Gastrocnemius medialis (tissue), 4 donors: ENCODE results near the gene FNBP1L. TPM values are rescaled to one million over a fixed set of nuclear protein-coding genes. Genes with fewer than 3 reads are reported as not detected.
"Not testable (repeated sequence)": the region's sequence is repeated elsewhere in the genome, so short reads cannot be mapped to it uniquely, and the experiment has no call there.

Experiments used
- ATAC-seq, 2 donors: fragments of 150-250 bp; one replicate each; pipeline ENCODE4 v1.9.1; 2016
- DNase-seq, 2 donors: peaks; one replicate each; pipeline ENCODE4 v3.0.0-alpha.2; 2019
- H3K27ac ChIP-seq, 4 donors: fragments of 200-600 bp; sonication (generic); 1 replicate in 1 of 4; 2 replicates in 3 of 4; pipeline ENCODE4 v1.5.1; 2016 to 2018; ENCODE audit warnings: mild to moderate bottlenecking in 2 of 4, moderate library complexity in 1 of 4
- H3K27me3 ChIP-seq, 3 donors: fragments of 200-600 bp; sonication (generic) in 2 of 3; 1 replicate in 1 of 3; 2 replicates in 2 of 3; pipeline versions ENCODE4 v1.5.1 to v1.6.0; 2016 to 2019; ENCODE audit warnings: mild to moderate bottlenecking in 1 of 3, moderate library complexity in 1 of 3
- H3K36me3 ChIP-seq, 2 donors: fragments of 200-600 bp; sonication (generic) in 1 of 2; one replicate each; pipeline ENCODE4 v1.5.1; 2017 to 2018
- H3K4me1 ChIP-seq, 2 donors: fragments of 200-600 bp; sonication (generic) in 1 of 2; one replicate each; pipeline ENCODE4 v1.5.1; 2016 to 2017; ENCODE audit warnings: mild to moderate bottlenecking in 2 of 2
- H3K4me3 ChIP-seq, 4 donors: fragments of 200-600 bp; sonication (generic) in 3 of 4; 1 replicate in 1 of 4; 2 replicates in 3 of 4; pipeline ENCODE4 v1.5.1; 2016 to 2019; ENCODE audit warnings: mild to moderate bottlenecking in 2 of 4
- H3K9me3 ChIP-seq, 3 donors: fragments of 200-600 bp; sonication (generic) in 2 of 3; 1 replicate in 1 of 3; 2 replicates in 2 of 3; pipeline ENCODE4 v1.5.1; 2016 to 2019
- CTCF ChIP-seq, 5 experiments: fragments of 450-650 bp in 3 of 5; fragments of 200-600 bp in 2 of 5; sonication (generic) in 2 of 5; IDR thresholded peaks in 4 of 5; conservative IDR thresholded peaks in 1 of 5; 1 replicate in 4 of 5; 2 replicates in 1 of 5; pipeline ENCODE4 v1.5.1; 2016 to 2019; ENCODE audit warnings: antibody characterized with exemption in 5 of 5, mild to moderate bottlenecking in 3 of 5, moderate library complexity in 3 of 5
- POLR2A ChIP-seq, 2 donors: fragments of 450-650 bp; IDR thresholded peaks; one replicate each; pipeline ENCODE4 v1.6.1; 2017; ENCODE audit warnings: antibody characterized with exemption in 2 of 2, mild to moderate bottlenecking in 2 of 2, moderate library complexity in 2 of 2
- in situ Hi-C, 4 donors: fragments of 200-750 bp; cut with MboI; loops; one replicate each; pipeline versions ENCODE4 v1.15.0 to v1.8.0; 2017; ENCODE audit warnings: low sequenced_read_pairs in 4 of 4
- intact Hi-C: fragments of 100-400 bp; cut with DNase I; formaldehyde crosslinking; loops from one replicate; pipeline ENCODE4 v1.15.1; 2023; ENCODE audit warnings: low total_unique reads
- total RNA-seq, 4 donors: library from RNA; depleted of rRNA; stranded (reverse); fragments of >200 nt; gene quantifications; one replicate each; pipeline versions ENCODE4 v1.1.0 to v1.2.3, GENCODE V29; 2016

The FNBP1L gene
- total RNA-seq, 4 donors from 2014 or later = 16.0 to 35.1 (median 17.4) TPM

GRCh38 chr1:93588955-93589354, 141.0 kb downstream of the FNBP1L start:
- peaks cover 55 to 65% of the 10 kb centered on the region in 2 donors for H3K4me1 ChIP-seq
- TF ChIP-seq CTCF (IDR thresholded peaks at IDR 0.05 in 4 of 5, conservative IDR thresholded peaks at IDR 0.05 in 1 of 5) (no peak), POLR2A (IDR thresholded peaks at IDR 0.05) (no peak)
- H3K27me3 ChIP-seq = no peaks in the 10 kb centered on the region
- no peak for DNase-seq
- no peaks in the 10 kb centered on the region for H3K9me3 ChIP-seq
- no peak for ATAC-seq
- peak overlapping the region; percentile 67 to 94 (median 82) for H3K27ac ChIP-seq
- intact Hi-C loops (no loop called here), in situ Hi-C loops (no loop called here)
- H3K4me3 ChIP-seq = no peak overlapping the region
- peaks cover 0 to 18% of the 10 kb centered on the region in 2 donors for H3K36me3 ChIP-seq

- peak overlapping the region; percentile 84 to 90 (median 87) for H3K27ac ChIP-seq
- peaks cover 0 to 17% of the 10 kb centered on the region in 2 donors for H3K36me3 ChIP-seq
- H3K27me3 ChIP-seq, H3K9me3 ChIP-seq, ATAC-seq, intact Hi-C loops, in situ Hi-C loops, DNase-seq, H3K4me3 ChIP-seq: not testable (repeated sequence)
- peaks cover 61 to 63% of the 10 kb centered on the region in 2 donors for H3K4me1 ChIP-seq
These were observed 143.4 kb downstream of the FNBP1L start for GRCh38 chr1:93591291-93591675.

GRCh38 chr1:93591676-93592550, 144.0 kb downstream of the FNBP1L start:
- intact Hi-C loops = no loop called here
- Histone ChIP-seq H3K4me3 (no peak overlapping the region), H3K4me1 (peaks cover 64 to 69% of the 10 kb centered on the region in 2 donors), H3K36me3 (peaks cover 0 to 17% of the 10 kb centered on the region in 2 donors), H3K9me3 (no peaks in the 10 kb centered on the region), H3K27me3 (no peaks in the 10 kb centered on the region), H3K27ac (peak overlapping the region; percentile 84 to 90 (median 87))
- no peak for ATAC-seq
- TF ChIP-seq POLR2A (IDR thresholded peaks at IDR 0.05) (no peak), CTCF (IDR thresholded peaks at IDR 0.05 in 4 of 5, conservative IDR thresholded peaks at IDR 0.05 in 1 of 5) (no peak)
- DNase-seq = no peak
- in situ Hi-C loops = no loop called here

GRCh38 chr1:93592551-93592949, 144.6 kb downstream of the FNBP1L start:
- Histone ChIP-seq H3K36me3 (peaks cover 0 to 17% of the 10 kb centered on the region in 2 donors), H3K4me3 (peak overlapping the region in 1 of 4 donors; percentile 2), H3K27ac (peak overlapping the region; percentile 84 to 90 (median 87)), H3K9me3 (no peaks in the 10 kb centered on the region), H3K27me3 (no peaks in the 10 kb centered on the region), H3K4me1 (peaks cover 64 to 72% of the 10 kb centered on the region in 2 donors)
- in situ Hi-C loops (no loop called here), intact Hi-C loops (no loop called here)
- TF ChIP-seq POLR2A (IDR thresholded peaks at IDR 0.05) = no peak
- TF ChIP-seq CTCF (IDR thresholded peaks at IDR 0.05 in 4 of 5, conservative IDR thresholded peaks at IDR 0.05 in 1 of 5) = no peak
- DNase-seq (no peak), ATAC-seq (peak; percentile 18 to 40)

GRCh38 chr1:93593854-93594602, 146.1 kb downstream of the FNBP1L start:
- ATAC-seq = no peak
- TF ChIP-seq POLR2A (IDR thresholded peaks at IDR 0.05) = no peak
- TF ChIP-seq CTCF (IDR thresholded peaks at IDR 0.05 in 4 of 5, conservative IDR thresholded peaks at IDR 0.05 in 1 of 5) = no peak
- intact Hi-C loops = no loop called here
- in situ Hi-C loops = no loop called here
- H3K4me3 ChIP-seq = no peak overlapping the region
- DNase-seq = no peak
- peaks cover 65 to 73% of the 10 kb centered on the region in 2 donors for H3K4me1 ChIP-seq
- H3K36me3 ChIP-seq = peaks cover 0 to 13% of the 10 kb centered on the region in 2 donors
- no peaks in the 10 kb centered on the region for H3K27me3 ChIP-seq
- no peaks in the 10 kb centered on the region for H3K9me3 ChIP-seq
- H3K27ac ChIP-seq = peak overlapping the region; percentile 84 to 90 (median 87)
